ENCODE results near the gene ARHGAP10. TPM values are rescaled to one million over a fixed set of nuclear protein-coding genes. Genes with fewer than 3 reads are reported as not detected.

Gene ARHGAP10
- total RNA-seq, 1 donor from 2014 or later, result 2.9 TPM

DNA sequence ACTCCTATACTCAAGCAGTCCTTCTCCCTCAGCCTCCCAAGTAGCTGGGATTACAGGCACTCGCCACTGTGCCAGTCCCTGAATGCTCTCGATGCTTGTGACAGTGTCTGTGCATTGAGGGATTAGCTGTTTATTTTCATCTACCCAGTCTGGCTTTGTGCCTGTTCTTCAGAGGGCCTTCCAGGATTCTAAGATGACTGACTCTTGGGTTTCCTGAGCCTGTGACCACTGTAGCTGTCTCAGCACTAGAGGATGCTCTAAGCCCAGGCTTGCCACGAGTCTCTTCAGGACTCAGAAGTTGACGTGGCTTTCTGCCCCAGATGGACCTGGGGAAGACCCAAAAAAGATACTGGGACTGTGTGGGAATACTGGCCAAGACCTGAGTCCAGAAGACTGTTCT is 201.4 kb downstream of the ARHGAP10 start:
- DNase-seq (ENCODE audit: low spot score in 2 of 2) (no peak), FAIRE-seq (no peak)

DNA sequence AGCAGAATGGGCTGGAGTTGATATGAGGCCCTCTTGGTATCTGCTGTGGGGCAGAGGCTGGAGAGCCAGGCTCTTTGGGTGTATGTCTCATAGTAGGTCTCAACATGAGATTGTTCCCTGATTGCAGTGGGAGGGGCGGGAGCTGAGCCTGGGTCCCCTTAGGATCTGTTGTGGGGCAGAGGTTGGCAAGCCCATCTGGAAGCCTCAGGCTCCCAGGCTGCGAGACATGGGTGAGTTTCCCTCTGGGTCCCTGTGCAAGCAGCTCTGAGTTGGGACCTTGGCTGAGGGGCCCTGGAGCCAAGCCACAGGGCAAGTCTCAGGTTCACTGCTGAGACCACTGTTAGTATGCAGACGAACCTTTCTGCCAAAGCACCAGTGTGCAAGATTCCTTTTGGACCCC is 201.9 kb downstream of the ARHGAP10 start:
- no peak for FAIRE-seq

DNA sequence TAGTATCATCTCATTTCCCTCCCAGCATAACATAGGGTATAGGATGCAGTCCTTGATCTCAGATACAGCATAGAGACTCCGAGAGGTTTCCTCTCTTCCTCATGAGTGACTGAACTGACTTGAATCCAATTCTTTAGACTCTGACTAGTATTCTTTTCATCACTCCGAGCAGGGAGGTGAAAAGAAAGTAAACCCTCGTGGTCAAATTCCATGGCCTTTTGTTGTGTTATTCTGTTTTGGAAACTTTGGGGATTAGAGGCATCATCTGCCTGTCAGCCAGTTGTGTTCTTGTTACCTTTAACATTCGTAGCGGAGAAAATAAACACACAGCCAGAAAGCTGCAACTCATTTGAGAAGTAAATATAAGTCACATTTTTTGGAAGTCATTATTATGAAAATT is 206.6 kb downstream of the ARHGAP10 start:
- DNase-seq (ENCODE audit: low spot score in 2 of 2) (no peak), FAIRE-seq (no peak)

More for the DNA sequence above, 201.9 kb downstream of the ARHGAP10 start:
- DNase-seq (ENCODE audit: low spot score in 2 of 2), result no peak

DNA sequence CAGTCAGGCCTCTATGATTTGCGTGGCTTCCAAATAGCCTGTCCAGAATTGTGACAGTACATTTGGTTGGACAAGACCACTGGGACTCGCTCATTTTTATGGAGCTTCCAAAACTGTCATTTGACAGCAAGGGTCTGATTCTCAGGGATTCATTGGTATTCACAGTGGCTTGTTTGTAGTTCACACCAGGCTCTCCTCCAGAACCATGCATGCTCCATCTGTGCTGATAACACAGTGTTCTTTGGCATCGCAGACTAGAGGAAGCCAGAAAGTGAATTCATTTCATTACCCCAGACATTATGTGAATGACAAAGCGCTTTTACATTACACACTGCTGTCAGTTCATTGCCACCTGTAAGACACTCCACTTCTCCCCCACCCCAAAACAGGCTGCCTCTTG is 208.3 kb downstream of the ARHGAP10 start:
- peak in 1 of 2 donors; percentile 12 for DNase-seq (ENCODE audit: low spot score in 2 of 2)

DNA sequence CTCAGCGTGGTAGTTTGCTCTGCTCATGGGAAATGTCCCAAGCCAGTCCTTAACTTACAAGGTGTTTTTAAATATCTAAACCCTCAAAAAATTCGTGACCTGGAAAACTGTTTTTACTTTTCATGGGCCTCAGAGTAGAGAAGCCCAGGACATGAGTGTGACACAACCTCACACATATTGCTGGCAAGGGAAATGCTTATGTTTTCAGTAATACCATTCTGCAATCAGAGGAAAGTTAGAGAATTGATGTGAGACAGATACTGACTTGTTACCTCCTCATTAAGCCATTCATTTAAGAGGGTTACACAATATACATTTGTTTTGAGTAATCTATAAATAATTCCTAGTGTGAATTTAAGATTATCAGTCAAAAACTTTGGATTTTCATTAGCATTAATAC is 209.5 kb downstream of the ARHGAP10 start:
- DNase-seq (ENCODE audit: low spot score in 2 of 2) (no peak), FAIRE-seq (no peak)

More for the DNA sequence above, 208.3 kb downstream of the ARHGAP10 start:
- FAIRE-seq, result no peak

DNA sequence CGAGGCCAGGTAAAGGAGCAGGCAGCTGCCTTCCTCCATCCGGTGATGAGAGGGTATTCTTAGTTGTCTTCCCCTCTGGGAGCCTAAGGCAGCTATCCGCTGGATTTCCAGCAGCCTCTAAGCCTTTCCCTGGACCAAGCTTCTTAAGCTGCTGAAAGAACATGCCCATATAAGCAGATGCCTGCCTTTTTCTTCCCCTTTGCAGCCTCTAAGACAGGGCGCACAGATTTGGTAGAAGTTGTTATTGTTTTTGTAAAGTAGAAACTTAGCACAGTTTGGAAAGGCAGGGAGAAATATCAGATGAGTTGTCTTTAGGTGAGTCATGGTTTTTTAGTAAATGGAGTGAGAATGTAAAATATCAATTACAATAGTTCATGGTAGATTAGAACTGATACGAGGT is 210.8 kb downstream of the ARHGAP10 start:
- FAIRE-seq (no peak), DNase-seq (ENCODE audit: low spot score in 2 of 2) (no peak)

DNA sequence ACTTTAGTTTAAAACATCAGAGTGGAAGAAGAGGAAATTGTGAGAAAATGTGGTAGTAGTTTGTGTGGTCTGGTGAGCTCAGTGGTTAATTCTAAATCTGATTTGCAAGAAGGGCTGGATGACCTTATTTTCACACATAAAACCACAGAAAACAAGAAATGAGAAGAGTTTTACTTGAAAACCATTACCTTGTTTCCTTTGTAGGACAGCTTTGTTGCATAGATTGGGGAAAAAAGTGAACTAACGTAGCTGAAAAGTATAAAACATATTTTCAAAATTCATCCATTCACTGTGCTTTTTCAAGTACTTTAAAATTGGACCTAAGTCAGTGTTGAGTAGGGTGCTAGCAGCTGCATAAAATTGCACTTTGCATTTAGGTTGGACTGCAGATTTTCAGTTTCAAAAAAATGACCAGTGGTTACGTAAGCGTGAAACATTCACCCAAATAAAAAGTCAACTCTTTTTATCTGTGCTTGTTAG is 211.3 kb downstream of the ARHGAP10 start:
- FAIRE-seq, result no peak
- DNase-seq (ENCODE audit: low spot score in 2 of 2), result no peak

DNA sequence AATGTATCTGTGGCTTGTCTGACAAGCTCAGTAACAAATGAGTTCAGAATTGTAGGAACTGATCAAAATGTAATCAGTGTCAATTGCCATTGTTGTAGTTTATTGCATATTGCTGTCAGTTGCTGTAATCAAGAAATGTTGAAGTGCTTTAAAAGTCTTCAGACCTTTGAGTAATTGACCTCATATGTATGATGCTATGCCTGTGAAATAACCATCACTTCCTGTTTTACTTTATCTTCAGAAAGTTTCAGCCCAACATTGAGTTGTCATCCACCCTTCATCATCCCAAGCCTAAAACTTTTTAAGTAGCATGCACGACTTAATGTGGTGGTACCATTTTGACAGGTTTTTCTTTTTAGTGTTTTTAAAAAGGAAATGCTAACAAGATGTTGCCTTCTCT is 212.4 kb downstream of the ARHGAP10 start:
- FAIRE-seq (no peak), DNase-seq (ENCODE audit: low spot score in 2 of 2) (no peak)

DNA sequence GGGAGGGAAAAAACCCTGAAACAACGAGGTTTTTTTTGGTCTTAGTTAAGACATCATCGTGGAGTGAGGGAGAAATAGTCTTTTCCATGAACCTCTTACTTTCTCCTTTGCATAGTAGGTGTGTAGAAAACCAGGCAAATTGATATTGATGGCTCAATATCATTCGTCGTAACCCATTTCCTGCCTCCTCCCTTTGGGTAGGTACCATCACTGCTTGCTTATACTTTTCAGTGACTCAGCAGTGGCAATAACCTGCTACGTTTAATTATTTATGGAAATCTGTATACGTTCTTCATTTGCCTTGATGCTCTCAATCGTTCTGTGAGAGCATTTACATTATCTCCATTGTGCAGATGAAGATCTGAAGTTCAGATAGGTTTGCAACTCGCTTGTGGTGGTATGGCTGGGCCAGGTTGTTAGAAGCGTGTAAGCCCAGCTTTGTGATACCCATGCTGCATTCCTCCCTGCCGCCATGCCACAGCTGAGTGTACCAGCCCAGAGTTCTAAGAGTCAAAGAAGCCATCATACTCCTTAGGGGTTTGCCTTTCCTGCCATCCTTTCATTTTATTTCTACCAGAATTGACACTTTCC is 212.9 kb downstream of the ARHGAP10 start:
- DNase-seq (ENCODE audit: low spot score in 2 of 2), result no peak
- FAIRE-seq, result no peak

DNA sequence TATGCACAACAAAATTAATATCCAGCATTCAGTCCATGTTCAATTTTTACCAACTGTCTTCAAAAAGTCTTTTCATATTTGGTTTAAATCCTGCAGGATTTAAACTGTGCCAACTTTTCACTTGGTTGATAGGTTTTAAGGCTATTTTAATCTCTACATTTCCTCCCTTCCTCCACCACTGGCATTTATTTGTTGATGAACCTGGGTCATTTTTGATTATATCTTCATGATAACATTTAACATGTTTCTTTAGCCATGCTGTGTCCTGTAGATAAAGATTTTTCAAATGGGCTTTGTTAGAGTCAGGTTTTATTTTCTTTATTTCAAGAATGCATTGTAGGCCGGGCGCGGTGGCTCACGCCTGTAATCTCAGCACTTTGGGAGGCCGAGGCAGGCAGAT is 216.4 kb downstream of the ARHGAP10 start:
- FAIRE-seq (no peak), DNase-seq (ENCODE audit: low spot score in 2 of 2) (no peak)

DNA sequence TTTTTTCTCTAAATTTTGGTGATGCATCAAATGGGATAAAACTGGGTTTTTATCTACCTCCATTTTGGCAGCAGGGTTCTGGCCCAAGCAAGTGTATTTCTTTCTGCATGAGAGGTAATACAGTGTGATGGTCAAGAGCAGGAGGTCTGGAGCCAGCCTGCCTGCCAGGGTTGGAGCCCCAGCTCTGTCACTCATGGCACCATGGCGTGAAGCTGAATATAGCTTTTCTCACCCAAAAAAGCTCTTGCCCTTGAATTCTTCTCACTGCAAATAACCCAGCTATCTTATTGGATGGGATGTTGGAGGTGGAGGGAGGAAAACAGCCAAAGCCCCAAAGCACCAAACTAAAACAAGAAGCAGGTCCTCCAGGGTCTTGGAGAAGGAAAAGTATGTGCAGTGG is 218.4 kb downstream of the ARHGAP10 start:
- no peak for FAIRE-seq
- no peak for DNase-seq (ENCODE audit: low spot score in 2 of 2)

DNA sequence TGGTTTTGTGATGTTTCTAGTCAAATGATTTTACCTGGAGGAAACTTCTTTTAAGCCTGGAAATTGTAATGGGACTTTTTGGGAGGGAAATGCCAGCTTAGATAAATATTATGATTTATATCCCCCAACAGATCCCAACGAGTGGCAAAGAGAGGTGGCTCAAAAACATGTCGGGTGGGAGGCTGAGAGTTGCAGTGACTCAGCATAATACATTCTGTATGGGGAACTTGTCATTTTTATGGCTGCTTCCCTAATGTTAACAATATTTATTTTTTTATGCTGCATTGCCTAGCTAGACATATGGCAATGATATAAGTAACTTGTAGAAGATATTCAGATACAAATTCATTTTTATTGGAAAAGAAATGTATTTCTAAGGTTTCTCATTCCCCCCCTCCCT is 219.0 kb downstream of the ARHGAP10 start:
- no peak for DNase-seq (ENCODE audit: low spot score in 2 of 2)
- FAIRE-seq, result no peak

DNA sequence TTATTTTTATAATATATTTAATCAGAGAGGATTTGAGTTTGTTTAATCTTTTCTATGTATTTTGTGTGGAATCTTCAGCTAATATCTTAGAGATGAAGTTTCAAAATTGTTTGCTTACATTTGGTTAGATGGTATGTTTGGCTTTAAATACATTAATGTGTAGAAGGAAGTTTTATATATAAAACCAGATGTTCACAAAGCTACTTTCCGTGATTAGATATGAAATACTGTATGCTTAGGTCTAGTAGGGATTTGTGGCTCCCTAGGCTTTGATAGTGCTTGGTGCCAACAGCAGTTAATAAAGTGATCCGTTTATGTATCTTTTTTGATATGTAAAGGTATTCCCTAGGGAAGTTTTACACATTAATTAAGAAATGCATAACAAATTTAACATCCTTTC is 223.0 kb downstream of the ARHGAP10 start:
- FAIRE-seq (no peak), DNase-seq (ENCODE audit: low spot score in 2 of 2) (no peak)

DNA sequence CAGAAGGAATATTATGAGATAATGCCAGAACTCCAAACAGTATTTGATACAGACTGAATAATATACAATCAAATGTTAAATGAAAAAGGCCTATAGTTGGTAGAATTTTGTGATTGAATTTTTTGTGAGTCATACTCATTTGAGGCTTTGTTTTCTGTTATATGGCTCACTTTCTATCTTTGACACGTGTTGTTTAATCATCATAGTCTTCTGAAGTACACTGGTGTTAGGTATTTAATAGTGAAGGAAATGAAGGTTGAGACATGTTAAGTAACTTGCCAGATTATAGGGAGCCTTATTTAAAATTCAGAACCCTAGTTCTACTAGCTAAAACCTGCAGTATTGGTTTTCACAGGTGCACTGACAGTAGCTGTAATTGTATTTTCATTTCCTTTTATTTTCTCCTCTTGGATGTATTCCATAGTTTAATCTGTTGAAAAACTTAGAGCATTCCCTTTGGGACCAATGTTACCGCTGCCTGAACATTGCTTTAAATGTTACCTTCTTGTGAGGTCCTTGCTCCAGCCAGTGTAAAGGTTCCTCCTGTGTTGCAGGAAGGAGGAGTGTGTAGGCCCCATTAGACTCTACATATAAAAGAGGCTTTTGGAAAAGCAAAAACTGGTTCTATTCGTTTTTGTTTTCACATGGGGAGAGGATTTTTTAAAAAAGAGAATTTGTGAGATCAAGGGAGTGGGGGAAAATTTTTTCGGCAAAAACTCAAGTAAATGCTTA is 224.1 kb downstream of the ARHGAP10 start:
- no peak for DNase-seq (ENCODE audit: low spot score in 2 of 2)
- FAIRE-seq, result no peak

DNA sequence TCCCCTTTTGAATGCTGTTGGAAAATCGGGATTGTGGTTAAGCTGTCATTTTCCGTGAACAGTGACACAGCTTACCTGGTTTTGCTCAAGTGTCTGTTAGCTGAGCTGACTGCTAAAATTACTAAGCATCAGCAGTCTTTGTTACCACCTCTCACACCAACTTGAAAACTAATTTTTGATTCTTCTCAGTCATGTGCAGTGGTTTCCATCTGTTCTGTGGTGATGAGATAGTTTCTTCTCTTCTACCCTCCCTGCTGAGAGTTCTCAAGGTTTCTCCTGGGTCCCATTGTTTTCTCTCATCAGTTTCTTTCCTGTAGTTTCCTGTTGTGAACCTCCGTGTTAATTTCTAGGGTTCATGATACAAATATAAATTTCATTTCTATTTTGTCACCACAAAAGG is 225.6 kb downstream of the ARHGAP10 start:
- no peak for DNase-seq (ENCODE audit: low spot score in 2 of 2)
- no peak for FAIRE-seq

DNA sequence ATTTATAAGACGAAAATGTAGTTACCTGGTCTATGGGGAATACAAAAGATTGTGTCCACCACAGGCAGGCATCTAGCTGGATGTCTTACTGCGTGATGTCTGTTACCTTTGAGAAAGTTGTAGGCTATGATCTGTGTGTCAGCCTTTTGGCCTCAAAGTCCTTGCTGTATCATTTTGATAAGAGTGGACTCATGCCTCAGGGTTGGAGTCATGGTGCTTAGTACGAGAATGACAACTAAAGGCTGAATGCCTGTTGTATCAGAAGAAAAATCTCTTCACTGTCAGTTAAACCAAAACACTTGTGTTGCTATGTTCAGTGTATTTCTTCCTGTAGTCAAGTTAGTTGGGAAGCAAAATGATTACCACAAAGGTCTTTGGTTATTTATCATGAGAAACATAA is 226.2 kb downstream of the ARHGAP10 start:
- DNase-seq (ENCODE audit: low spot score in 2 of 2) (no peak), FAIRE-seq (no peak)

DNA sequence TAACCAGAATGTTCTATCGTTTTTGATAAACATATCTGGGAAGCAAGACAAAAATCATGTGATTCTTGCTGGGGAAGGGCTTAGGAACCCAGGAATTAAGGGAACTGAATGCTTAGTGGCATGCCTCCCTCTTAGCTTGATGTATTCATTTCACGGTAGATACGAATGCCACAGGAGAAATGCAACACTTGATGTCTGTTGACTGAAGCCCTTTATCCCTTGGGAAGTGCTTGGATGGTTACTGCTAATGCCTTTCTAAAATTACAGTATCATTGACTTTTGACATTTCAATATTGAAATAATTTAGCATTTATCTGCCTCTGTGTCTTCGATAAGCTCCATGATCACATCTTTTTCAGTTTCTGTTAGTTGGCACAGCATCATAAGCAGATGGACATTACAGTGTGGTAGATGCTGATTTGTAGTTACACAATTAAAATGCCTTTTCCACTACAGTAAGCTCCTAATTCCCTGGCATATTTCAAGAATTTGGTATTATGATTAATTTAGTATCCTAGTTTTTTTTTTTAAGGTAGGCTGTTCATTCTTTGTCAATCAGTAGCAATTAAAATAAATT is 226.7 kb downstream of the ARHGAP10 start:
- no peak for DNase-seq (ENCODE audit: low spot score in 2 of 2)
- FAIRE-seq, result no peak

DNA sequence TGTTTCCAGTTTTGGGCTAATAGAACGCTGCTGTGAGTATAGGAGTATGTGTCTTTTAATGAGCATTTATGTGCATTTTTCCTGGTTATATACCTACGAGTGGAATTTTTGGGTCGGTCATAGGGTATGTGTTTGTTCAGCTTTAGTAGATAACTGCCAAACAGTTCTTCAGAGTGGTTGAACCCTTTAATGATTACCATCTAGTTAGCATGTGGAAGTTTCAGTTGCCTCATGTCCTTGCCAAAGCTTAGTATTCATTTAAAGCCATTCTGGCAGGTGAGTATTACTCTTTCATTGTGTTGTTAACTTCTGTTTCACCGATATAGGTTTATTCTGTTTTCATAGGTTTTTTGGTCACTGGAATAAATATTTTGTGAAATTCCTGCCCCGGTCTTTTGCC is 229.1 kb downstream of the ARHGAP10 start:
- DNase-seq (ENCODE audit: low spot score in 2 of 2), result no peak
- FAIRE-seq, result no peak

DNA sequence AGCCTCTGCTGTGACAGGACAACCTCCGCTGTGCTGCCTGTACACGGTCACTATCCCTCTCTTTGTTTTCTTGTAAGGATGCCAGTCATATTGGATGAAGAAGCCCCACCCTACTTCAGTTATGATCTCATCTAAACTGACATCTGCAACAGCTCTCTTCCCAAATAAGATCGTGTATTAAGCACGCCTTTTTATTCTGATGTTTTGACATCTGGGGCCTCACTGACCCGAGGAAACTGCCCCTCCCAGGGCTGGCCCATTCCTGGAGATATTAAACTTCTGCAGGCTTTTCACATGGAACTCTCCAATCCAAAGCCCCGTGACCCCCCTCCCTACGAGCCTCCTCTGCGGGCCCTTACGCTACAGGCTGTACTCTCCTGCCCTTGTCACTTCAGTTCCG is 232.0 kb downstream of the ARHGAP10 start:
- FAIRE-seq (no peak), DNase-seq (ENCODE audit: low spot score in 2 of 2) (no peak)

DNA sequence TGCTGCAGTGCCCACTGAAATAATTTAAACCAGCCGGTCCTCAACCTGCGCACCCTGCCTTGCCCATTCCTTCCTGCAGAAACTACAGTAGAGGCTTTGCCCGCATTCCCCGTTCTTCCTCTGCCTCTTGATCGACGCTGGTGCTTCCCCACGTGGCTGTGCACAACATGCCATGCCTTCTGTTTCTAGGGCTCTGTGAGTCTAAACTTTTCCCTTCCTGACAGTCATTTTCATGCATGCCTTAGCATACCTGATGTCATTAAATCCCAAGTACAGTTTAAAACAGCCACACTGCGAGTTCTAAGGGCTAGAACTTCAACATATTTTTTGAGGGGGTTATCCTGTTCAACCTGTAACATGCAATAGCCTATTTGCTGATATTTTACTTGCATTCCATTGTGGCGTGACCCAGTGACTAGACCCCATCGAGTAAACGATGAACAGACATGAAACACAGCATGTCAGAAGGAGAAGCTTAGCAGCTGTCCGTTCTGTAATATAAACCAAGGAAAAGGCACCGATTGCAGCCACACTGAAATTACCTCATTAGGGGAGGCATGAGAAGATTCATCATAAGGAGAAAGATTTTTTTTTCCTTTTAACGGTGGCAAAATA is 232.5 kb downstream of the ARHGAP10 start:
- FAIRE-seq (no peak), DNase-seq (ENCODE audit: low spot score in 2 of 2) (no peak)

DNA sequence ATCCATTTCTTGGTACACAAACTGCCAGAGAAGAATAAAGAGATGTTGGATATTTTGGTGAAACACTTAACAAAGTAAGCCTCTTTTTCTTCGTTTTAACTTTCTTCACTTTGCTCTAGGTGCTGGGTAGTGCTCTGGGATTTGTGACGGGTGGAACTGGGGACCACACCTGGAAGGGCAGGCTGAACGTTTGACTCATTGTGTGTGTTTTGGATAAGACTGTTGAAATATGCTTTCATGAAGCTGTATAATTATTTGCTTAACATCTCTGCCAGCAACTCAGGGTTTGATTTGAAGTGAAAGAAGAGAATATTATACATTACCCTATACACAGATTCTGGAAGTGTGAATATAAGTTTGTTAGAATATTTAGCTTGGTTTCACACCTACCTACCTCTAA is 233.2 kb downstream of the ARHGAP10 start:
- FAIRE-seq (no peak), DNase-seq (ENCODE audit: low spot score in 2 of 2) (no peak)

DNA sequence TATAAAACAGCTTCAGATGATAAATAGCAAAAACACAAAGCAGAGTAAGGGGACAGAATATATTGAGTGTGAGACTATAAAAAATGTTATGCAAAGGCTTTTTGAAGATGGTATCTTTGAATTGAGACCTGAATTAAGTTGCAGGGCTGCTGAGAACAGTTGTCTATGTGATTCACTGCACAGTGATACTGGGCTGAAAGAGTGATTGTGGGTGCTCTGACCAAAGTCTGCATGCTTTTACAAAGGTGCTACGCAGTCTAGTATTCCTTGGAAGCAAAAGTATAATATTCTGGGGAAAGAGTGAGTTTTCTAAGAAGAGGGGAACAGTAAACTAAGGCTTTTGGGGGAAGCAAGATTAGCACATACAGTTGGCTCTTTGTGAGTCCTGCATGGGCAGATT is 234.0 kb downstream of the ARHGAP10 start:
- FAIRE-seq, result no peak

More for the DNA sequence above, 234.0 kb downstream of the ARHGAP10 start:
- no peak for DNase-seq (ENCODE audit: low spot score in 2 of 2)

Data from frontal cortex (tissue), 4 donors.